OCI-LY3 (cell line): Measurements from ENCODE around the gene BOC.

Source experiments
- CTCF ChIP-seq: fragments of 200-600, 300-600 bp; sonication (generic); IDR thresholded peaks from 2 replicates; pipeline ENCODE4 v1.5.1; 2014; ENCODE audit warnings: antibody characterized with exemption, low read length, low read depth
- EZH2phosphoT487 ChIP-seq: fragments of 200-600 bp; shearing (Covaris generic); IDR thresholded peaks from 2 replicates; pipeline ENCODE4 v1.6.1; 2018; ENCODE audit warnings: antibody characterized with exemption, mixed run types, low read depth

GRCh38 chr3:113238503-113238902, 27.1 kb downstream of the BOC start:
- TF ChIP-seq CTCF (no peak; the same call in 1 of the 2 replicates), EZH2phosphoT487 (no peak)
